Neural progenitor cell (in vitro differentiated cells): ENCODE data around the gene CCNK. TPM values are rescaled to one million over a fixed set of nuclear protein-coding genes. Genes with fewer than 3 reads are reported as not detected.

ENCODE experiments used
- DNase-seq: peaks from one replicate; pipeline ENCODE4 v3.0.0-alpha.2; 2016; ENCODE audit warnings: low spot score
- H2AFZ ChIP-seq: fragments of 200-600 bp; sonication (generic); replicated peaks from 2 replicates; pipeline ENCODE4 v1.6.1; 2016; ENCODE audit warnings: antibody characterized with exemption
- H3F3A ChIP-seq: fragments of 200-600 bp; sonication (generic); 2 replicates; pipeline ENCODE4 v1.6.1; 2016; ENCODE audit warnings: antibody characterized with exemption, low read depth
- H3K27ac ChIP-seq: fragments of 200-600 bp; sonication (generic); 2 replicates; pipeline ENCODE4 v1.5.1; 2016; ENCODE audit warnings: mild to moderate bottlenecking
- H3K27me3 ChIP-seq: fragments of 200-600 bp; sonication (generic); 2 replicates; pipeline ENCODE4 v1.6.1; 2016; ENCODE audit warnings: mild to moderate bottlenecking, moderate library complexity
- H3K36me3 ChIP-seq: fragments of 200-600 bp; sonication (generic); 2 replicates; pipeline ENCODE4 v1.5.1; 2016
- H3K4me1 ChIP-seq: fragments of 200-600 bp; sonication (generic); 2 replicates; pipeline ENCODE4 v1.6.1; 2016; ENCODE audit warnings: mixed run types
- H3K4me2 ChIP-seq: fragments of 200-600 bp; sonication (generic); 2 replicates; pipeline ENCODE4 v1.6.1; 2016
- H3K4me3 ChIP-seq: fragments of 200-600 bp; sonication (generic); 2 replicates; pipeline ENCODE4 v1.5.1; 2016
- H3K79me2 ChIP-seq: fragments of 200-600 bp; sonication (generic); 2 replicates; pipeline ENCODE4 v1.6.1; 2016; ENCODE audit warnings: low read depth
- H3K9ac ChIP-seq: fragments of 200-600 bp; sonication (generic); 2 replicates; pipeline ENCODE4 v1.6.1; 2016
- H3K9me3 ChIP-seq: fragments of 200-600 bp; sonication (generic); 2 replicates; pipeline ENCODE4 v1.5.1; 2016; ENCODE audit warnings: low read depth
- H4K20me1 ChIP-seq: fragments of 200-600 bp; sonication (generic); 2 replicates; pipeline ENCODE4 v1.6.1; 2016; ENCODE audit warnings: low read depth
- H3K27ac Mint-ChIP-seq: 3 replicates; pipeline ENCODE4 v1.8.0; 2021; ENCODE audit warnings: mixed read lengths
- H3K27me3 Mint-ChIP-seq: 2 replicates; pipeline ENCODE4 v1.8.0; 2022; ENCODE audit warnings: low read depth, mild to moderate bottlenecking, inconsistent platforms, moderate library complexity, mixed read lengths; ENCODE audit not compliant: insufficient read depth
- H3K36me3 Mint-ChIP-seq: 3 replicates; pipeline ENCODE4 v1.8.0; 2021; ENCODE audit warnings: mixed read lengths
- H3K4me1 Mint-ChIP-seq: 3 replicates; pipeline ENCODE4 v1.8.0; 2021; ENCODE audit warnings: mixed read lengths
- H3K4me3 Mint-ChIP-seq: 3 replicates; pipeline ENCODE4 v1.8.0; 2021; ENCODE audit warnings: mild to moderate bottlenecking, moderate library complexity, mixed read lengths
- H3K9me3 Mint-ChIP-seq: 3 replicates; pipeline ENCODE4 v1.8.0; 2020; ENCODE audit warnings: mixed read lengths
- CTCF ChIP-seq: fragments of 200-600 bp; sonication (generic); IDR thresholded peaks from 2 replicates; pipeline ENCODE4 v1.5.1; 2017; ENCODE audit warnings: antibody characterized with exemption, mild to moderate bottlenecking
- EZH2 ChIP-seq: fragments of 200-600 bp; sonication (generic); IDR thresholded peaks from 2 replicates; pipeline ENCODE4 v1.6.1; 2017; ENCODE audit warnings: antibody characterized with exemption, mild to moderate bottlenecking, moderate library complexity
- EZH2phosphoT487 ChIP-seq: fragments of 200-600 bp; sonication (generic); IDR thresholded peaks from 2 replicates; pipeline ENCODE4 v1.6.1; 2017; ENCODE audit warnings: antibody characterized with exemption
- total RNA-seq: library from RNA; depleted of rRNA; stranded (reverse); fragments of >200 nt; gene quantifications from 2 replicates; pipeline ENCODE4 v1.2.3, GENCODE V29; 2015; ENCODE audit warnings: low replicate concordance

Gene CCNK
- total RNA-seq, 1 donor from 2014 or later, result 19.0 TPM

- peaks cover 12% of the 10 kb centered on the region for H3K27me3 Mint-ChIP-seq
- H3K4me3 Mint-ChIP-seq, result no peak overlapping the region
- no peak overlapping the region for H3K4me2 ChIP-seq
- H3K27ac Mint-ChIP-seq, result no peak overlapping the region
- H2AFZ ChIP-seq, result no peak overlapping the region
- peaks cover 62% of the 10 kb centered on the region for H3K4me1 Mint-ChIP-seq
- peaks cover 23% of the 10 kb centered on the region for H3F3A ChIP-seq
- no peak overlapping the region for H3K4me3 ChIP-seq
- peaks cover 95% of the 10 kb centered on the region for H4K20me1 ChIP-seq
- H3K36me3 ChIP-seq, result no peaks in the 10 kb centered on the region
- TF ChIP-seq EZH2phosphoT487 (no peak), EZH2 (no peak), CTCF (no peak)
- no peak overlapping the region for H3K9ac ChIP-seq
- no peak overlapping the region for H3K27ac ChIP-seq
- peaks cover 94% of the 10 kb centered on the region for H3K79me2 ChIP-seq
- DNase-seq, result no peak
- no peaks in the 10 kb centered on the region for H3K36me3 Mint-ChIP-seq
- no peaks in the 10 kb centered on the region for H3K9me3 ChIP-seq
- H3K27me3 ChIP-seq, result no peaks in the 10 kb centered on the region
- H3K9me3 Mint-ChIP-seq, result no peaks in the 10 kb centered on the region
- peaks cover 46% of the 10 kb centered on the region for H3K4me1 ChIP-seq
Measured at GRCh38 chr14:99550387-99550992, 69.3 kb downstream of the CCNK start.

GRCh38 chr14:99551034-99551922 lies 70.1 kb downstream of the CCNK start:
- H4K20me1 ChIP-seq, result peaks cover 95% of the 10 kb centered on the region
- no peak overlapping the region for H3K4me2 ChIP-seq
- H3K27me3 ChIP-seq, result no peaks in the 10 kb centered on the region
- H3K9ac ChIP-seq, result no peak overlapping the region
- no peaks in the 10 kb centered on the region for H3K36me3 ChIP-seq
- TF ChIP-seq CTCF (no peak), EZH2 (no peak), EZH2phosphoT487 (no peak)
- Mint-ChIP-seq H3K4me1 (peaks cover 58% of the 10 kb centered on the region), H3K36me3 (peaks cover 2% of the 10 kb centered on the region), H3K9me3 (no peaks in the 10 kb centered on the region), H3K27ac (no peak overlapping the region), H3K27me3 (peaks cover 12% of the 10 kb centered on the region), H3K4me3 (no peak overlapping the region)
- no peak overlapping the region for H2AFZ ChIP-seq
- no peak overlapping the region for H3K27ac ChIP-seq
- H3K9me3 ChIP-seq, result no peaks in the 10 kb centered on the region
- H3F3A ChIP-seq, result peaks cover 15% of the 10 kb centered on the region
- H3K79me2 ChIP-seq, result peaks cover 95% of the 10 kb centered on the region
- DNase-seq, result no peak
- peaks cover 38% of the 10 kb centered on the region for H3K4me1 ChIP-seq
- H3K4me3 ChIP-seq, result no peak overlapping the region

- Mint-ChIP-seq H3K27me3 (peaks cover 8% of the 10 kb centered on the region), H3K27ac (no peak overlapping the region), H3K36me3 (peaks cover 2% of the 10 kb centered on the region), H3K4me1 (peaks cover 54% of the 10 kb centered on the region), H3K9me3 (no peaks in the 10 kb centered on the region), H3K4me3 (no peak overlapping the region)
- Histone ChIP-seq H3K4me1 (peaks cover 30% of the 10 kb centered on the region), H3K4me3 (no peak overlapping the region), H3K27ac (no peak overlapping the region), H3F3A (peaks cover 8% of the 10 kb centered on the region), H3K79me2 (peaks cover 96% of the 10 kb centered on the region), H3K9ac (no peak overlapping the region), H2AFZ (no peak overlapping the region), H4K20me1 (peaks cover 94% of the 10 kb centered on the region), H3K4me2 (no peak overlapping the region), H3K36me3 (no peaks in the 10 kb centered on the region), H3K27me3 (no peaks in the 10 kb centered on the region), H3K9me3 (no peaks in the 10 kb centered on the region)
- DNase-seq, result no peak
- TF ChIP-seq CTCF, result no peak
- no peak for TF ChIP-seq EZH2phosphoT487
- TF ChIP-seq EZH2, result no peak
Measured at GRCh38 chr14:99552021-99552553, 70.9 kb downstream of the CCNK start.
